HG03432 (cell line): ENCODE measurements around the gene TJP3.

ENCODE experiments used
- ATAC-seq: cut with Tn5 transposase; IDR thresholded peaks from one replicate; pipeline ENCODE4 v1.9.1; 2021; ENCODE audit warnings: mild to moderate bottlenecking, moderate library complexity; ENCODE audit not compliant: unreplicated experiment

Gene TJP3

DNA sequence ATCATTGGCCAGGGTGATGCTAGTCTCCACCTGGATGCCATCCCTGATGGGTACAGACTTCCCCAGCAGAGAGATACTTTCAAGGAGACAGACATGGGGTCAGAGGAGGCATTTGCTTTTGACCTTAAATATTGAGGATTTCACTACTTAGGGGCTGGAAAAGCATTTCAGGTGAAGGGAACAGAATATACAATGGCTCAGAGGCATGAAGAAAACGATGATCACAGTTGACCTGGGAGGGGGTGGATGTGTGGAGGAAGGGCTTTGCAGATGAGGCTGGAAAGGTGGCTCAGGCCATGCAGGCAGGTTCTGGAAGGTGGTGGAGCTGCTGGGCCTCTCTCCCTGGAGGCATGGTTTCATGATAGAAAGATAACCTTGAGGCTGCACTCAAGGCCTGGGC, 74.1 kb downstream of the TJP3 start:
- ATAC-seq: no peak

DNA sequence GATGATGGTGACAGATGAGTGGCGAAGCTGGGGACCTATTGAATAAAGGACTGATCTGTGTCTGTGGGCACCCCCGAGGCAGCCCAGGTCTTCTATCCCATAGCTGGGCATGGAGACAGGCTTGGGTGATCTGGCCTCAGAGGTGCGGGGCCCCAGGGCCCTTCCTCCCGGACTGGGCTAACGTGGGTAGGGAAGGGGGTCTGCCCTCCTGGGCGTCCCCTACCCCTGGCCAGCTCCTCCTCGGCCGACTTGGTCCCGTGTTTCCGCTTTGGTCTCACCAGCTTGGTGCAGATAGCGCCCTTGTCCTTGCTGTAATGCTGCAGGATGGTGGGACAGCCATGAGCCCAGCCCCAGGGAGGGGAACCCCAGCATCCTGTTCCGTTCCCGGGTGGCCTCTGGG, 74.7 kb downstream of the TJP3 start:
- ATAC-seq: no peak

DNA sequence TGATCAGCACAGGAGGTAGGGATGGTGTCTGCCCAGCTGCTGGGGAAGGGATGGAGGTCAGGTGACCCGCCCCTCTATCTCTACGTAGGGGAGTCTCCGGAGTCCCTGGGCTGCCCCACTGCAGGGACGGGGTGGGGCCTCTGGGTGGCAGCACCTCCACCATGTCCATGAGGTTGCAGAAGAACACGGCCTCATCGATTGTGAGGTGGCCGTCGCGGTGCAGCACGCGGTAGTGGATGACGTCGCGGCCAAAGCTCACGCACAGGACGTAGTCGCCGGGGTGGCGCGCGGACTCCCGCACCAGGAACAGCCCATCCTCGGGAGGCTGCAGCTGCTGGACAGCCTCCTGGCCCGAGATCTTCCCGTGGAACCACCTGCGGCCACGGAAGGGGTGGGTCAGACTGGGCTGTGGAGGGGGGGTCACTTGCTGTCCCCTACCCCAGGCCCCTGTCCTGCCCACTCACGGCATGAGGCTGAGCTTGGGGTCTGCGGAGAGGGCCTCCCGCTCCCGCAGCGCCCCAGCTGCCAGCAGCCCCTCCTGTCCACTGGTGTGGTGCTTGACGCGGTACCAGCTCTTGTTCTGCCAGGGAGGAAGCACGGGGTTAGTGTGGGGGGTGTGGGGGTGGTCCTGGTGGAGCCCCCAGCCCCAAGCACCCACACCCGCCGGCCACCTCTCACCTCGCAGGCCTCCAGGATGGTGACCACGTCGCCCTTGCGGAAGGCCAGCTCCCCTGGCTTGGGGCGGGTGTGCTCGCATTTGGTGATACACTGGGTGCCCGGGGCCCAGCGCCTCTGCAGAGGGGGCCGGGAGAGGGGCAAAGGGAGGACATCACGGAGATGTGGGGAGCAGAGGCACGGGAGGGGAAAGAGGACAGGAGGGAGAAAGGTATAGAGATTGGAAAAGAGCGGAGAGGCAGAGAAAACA, 75.7 kb downstream of the TJP3 start:
- ATAC-seq: no peak

DNA sequence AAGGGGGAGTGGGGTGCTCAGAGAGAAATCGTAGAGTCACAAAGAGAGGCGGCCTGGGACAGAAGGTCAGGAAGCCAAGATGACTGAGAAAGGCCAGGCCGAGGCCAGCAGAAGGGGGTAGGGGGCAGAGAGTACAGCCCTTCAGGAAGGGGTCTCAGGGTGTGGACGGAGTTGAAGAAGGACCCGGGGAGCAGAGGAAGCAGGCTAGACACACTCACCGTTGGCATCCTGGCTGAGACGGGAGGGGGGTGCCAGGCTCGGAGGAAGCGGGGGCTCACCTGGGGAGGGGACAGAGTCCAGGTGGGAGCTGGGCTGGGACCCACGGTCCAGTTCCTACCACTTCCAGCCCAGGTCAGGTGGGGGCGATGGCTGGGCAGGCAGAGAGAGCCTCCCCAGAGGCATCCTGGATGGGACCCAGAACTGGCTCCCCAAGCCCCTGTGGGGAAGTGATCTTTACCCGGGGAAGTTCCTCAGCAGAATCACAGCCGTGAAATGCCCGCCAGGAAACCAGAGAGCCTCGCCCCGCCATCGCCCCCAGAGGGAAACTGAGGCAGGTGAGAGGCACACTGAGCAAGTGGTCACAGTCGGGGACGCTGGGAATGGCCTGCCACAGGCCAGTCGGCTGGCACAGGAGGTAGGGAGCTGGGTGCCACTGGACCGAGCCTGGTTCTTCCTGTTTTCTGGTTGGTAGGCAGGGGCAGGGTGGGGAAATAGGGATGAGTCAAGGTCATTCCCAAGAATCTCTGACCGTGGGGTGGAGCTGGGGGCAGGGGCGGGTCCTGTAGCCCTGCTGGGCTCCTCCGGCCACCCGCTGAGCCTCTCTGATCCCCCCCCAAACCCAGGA, 76.6 kb downstream of the TJP3 start:
- ATAC-seq: no peak

DNA sequence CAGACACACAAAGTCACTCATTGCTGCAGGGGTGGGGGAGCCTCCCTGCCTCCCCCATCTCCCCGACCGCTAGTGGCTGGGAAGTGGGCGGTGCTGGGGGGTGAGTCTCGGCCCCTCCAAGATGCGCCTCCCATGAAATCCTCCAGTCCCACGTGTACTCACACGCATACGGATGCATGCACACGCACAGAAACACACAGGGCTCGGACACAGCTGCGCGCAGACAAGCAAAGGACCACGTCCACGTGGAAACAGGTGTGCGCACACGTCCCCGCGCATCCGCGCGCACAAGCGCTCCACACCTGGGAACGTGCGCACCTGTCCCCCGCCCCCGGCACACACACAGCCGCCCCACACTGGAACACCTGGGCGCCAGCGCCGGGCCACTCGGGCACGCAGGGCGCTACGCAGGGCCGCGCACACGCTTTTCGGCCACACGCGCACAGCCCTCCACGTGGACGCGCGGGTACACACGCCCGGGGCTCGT, 77.3 kb downstream of the TJP3 start:
- ATAC-seq: no peak

DNA sequence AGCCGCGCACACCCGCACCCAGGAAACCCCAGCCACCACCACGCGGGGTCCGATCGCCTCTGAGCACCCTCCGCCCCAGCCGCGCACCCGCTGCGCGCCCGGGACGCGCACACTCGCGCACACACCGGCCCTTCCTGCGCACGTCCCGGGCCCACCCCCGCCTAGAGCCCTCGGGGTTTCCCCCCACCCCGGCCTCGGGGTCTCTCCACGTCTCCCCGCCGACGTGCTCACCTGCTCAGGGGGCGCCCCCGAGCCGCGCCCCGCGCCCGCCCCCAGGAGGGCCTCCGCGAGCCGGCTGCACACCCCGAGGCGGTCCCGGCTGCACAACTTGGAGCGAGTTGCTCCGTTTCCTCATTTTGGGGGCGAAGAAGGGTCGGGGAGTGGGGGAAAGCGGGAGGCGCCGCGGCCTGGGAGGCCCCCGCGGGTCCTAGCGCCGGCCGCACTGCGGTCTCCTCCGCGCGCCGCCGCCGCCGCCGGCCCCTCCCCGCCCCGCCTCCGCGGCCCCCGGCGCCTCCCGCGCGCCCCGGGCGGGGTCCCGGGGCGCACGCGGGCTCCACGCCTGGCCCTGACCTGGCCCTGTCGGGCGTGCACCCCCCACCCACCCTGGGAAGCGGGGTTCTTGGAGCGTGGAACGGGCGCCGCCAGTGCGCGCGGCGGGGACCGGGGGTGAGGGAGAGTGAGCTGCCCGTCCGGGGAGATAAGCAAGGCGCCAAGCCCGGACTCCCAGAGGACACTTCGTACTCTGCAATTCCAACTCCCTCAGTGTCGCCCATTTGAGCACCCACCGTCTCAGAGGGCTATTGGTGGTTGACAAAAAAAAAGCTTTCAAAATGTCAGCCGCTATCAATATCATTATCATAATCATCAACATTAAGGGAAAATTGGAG, 78.0 kb downstream of the TJP3 start, which contains the start of gene MATK:
TSS of gene MATK (minus strand) at position 444 of the 887 bp plus-strand sequence. CDS start 1,246 bp downstream, outside the sequence.
- ATAC-seq: no peak

DNA sequence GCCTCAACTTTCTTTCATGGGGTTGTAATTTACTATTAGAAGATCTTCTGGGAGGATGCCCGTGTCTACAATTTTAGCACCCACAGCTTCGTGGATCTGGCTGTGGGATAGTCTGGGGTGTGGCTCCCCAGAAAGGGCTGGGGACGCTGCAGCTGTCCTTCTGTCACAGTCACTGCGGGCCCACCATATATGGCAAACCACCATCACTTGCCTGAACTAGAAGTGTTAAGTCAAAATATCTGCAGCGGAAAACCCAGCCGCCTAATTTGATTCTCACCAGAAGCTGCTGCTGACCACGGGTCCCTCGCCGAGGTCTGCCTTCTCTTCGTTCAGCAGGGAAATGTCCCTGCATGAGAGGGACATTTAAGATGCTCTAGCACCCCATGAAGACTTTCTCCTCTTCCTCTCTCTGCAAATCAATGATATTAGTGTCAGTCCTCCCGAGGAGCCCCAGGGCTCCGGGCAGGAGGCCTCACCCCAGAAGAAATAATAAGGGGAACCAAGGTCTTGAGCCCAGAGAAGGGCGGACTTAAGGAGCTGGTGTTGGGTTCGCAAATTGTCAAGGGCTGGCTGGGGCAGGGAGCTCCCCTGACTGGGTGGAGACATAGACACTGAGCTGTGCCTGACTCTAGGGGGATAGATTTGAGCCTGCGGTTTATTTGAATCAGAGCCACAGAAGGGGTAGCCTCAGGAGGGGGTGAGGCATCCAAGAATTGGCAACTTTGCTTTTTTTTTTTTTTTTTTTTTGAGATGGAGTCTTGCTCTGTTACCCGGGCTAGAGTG, 81.0 kb downstream of the TJP3 start:
- no peak for ATAC-seq

DNA sequence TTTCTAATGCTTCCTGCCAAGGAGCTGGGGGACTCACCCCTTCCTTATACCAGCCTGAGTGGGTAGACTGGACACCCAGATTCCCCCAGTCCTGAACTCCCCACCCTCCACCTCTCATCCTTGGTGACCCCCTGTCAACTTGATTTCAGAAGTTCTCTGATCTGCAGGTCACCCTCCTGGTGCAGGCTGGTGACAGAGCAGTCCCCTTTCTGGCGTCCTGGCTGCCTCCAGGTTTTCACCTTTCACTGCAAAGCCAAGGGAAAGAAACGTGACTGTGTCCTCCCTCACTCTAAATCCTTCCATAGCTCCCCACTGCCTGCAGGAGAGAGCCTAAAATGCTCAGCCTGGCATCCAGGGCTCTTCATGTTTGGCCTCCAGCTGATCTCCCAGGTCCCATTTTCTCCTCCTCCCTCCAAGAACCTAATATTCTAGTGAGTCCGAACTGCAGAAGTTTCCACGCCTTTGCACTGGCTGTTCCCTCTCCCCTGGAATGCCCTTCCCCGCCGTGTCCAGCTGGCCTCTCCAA, 82.1 kb downstream of the TJP3 start:
- no peak for ATAC-seq

DNA sequence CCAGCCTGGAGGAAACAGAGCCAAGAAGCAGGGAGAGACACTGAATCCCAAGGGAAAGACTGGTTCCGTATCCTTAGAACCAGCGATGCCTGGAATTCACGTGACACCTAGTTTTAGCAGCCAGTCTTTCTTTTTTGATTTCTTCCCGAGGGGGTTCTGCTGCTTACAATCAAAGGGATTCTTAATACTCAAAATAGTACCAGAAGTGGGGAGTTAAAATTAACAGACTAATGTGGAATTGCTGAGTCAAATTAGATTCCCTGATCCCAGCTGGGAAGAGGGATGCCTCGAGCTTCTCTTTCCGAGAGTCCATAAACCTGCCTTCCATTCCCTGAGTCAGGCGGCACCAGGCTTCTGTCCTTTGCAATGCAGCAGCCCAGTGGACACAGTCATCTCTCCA, 82.8 kb downstream of the TJP3 start:
- ATAC-seq: no peak

DNA sequence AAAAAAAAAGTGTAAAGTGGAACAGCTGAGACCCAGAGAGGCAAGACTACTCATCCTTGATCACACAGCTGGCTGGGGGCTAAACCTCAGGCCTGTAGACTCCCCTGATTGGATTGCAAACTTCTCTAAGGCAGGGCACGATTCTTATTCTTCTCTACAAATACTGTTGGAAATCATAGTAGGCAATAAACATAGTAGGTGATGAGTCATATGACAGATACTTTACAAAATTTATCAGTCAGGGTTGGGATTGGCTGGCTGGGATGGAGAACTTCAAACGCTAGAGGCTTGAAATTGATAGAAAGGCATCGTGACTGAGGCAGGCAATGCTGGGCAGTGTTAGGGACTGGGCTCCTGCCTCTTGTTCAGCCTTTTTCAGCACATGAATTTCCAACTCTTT, 83.9 kb downstream of the TJP3 start:
- ATAC-seq: no peak

DNA sequence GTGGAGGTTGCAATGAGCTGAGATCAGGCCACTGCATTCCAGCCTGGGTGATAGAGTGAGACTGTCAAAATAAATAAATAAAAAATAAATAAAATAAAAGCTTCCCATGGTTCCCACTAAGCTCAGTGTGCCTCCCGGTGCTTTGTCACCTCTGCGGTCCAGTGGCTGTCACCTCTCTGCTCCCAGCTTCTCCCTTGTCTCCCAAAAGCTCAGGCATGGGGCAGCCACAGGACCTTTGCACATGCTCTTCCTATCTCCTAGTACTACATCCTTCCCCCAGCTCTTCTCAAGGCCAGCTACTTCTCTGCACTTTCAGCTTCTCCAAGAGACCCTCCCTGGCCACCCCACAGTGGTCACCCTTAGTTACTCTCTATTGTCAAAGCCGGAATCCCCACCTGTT, 85.6 kb downstream of the TJP3 start:
- ATAC-seq: no peak

DNA sequence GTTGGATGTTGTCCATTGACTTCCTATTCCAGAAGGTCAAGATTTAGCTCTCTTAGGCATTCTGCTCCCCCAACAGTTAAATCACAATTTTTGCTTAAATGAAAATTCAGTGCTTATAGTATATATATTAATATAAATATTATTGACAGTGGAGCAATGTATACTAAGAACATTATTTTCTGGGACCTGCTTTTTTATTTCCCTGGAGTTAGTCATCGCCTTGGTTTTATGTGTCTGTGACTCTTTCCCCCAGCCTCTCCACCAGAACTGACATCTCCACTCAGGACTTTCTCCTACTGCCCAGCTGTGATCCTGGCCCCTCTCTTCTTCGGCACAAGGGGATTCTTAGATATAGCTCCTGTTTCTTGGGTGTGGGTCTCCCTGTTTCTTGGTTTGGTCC, 88.2 kb downstream of the TJP3 start:
- ATAC-seq: no peak

DNA sequence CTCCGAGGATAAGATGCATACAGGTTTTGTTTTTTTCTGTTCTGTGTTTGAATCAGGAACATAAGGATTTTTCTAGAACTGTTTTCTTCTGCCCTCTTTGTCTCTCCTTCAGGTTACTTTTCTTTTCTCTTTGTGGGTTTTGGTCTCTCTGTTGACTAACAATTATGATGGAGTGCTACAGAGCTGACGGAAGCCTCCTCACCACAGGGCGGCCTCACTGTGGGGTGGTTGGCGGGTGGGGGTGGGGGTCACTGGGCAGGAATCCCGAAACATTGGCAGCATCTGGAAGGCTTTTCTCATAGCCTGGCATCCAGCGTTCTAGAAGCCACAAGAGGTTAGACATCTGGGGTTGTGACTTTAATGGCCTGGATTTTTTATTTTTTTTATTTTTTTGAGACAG, 90.0 kb downstream of the TJP3 start:
- no peak for ATAC-seq
